HepG2 (cell line): ENCODE results near the gene RABGAP1L. TPM values are rescaled to one million over a fixed set of nuclear protein-coding genes. Genes with fewer than 3 reads are reported as not detected.
"Not testable (repeated sequence)": the region's sequence is repeated elsewhere in the genome, so short reads cannot be mapped to it uniquely, and the experiment has no call there.

Experiments
- ATAC-seq: fragments of 200-7000 bp; cut with Tn5 transposase; 3 replicates; pipeline ENCODE4 v1.9.1; 2020; ENCODE audit warnings: mild to moderate bottlenecking, moderate library complexity
- BruUV-seq: library from RNA; stranded (reverse); fragments of 400-500 nt; replicated peaks from 2 replicates; lab custom pipeline; 2021; lab: Mats Ljungman, UMichigan
- CTCF ChIA-PET: fragments of 300-600 bp; formaldehyde crosslinking; extraction: SDS; loops from one replicate; lab custom pipeline; 2021; ENCODE audit warnings: low total read pairs, inconsistent platforms, low intra/inter-chr PET ratio; lab: Yijun Ruan, JAX
- POLR2A ChIA-PET: fragments of 350-600 bp; sonication (Branson Sonifier 250); formaldehyde crosslinking; loops from one replicate; lab custom pipeline; 2020; ENCODE audit warnings: antibody characterized with exemption, inconsistent platforms; lab: Yijun Ruan, JAX
- DNase-seq: peaks from one replicate; pipeline ENCODE4 v3.0.0-alpha.2; 2015; ENCODE audit warnings: low spot score
- FAIRE-seq: peaks from 3 replicates; lab custom pipeline; 2011; peaks lifted over from hg19 to GRCh38; lab: Jason Lieb, UNC
- H2AFZ ChIP-seq: one replicate; pipeline ENCODE4 v1.6.1; 2011; ENCODE audit warnings: low read length, inconsistent platforms
- H3K27ac ChIP-seq: fragments of 300-600 bp; 3 replicates; pipeline ENCODE4 v1.8.0; 2011; ENCODE audit warnings: mixed run types, mild to moderate bottlenecking, mixed read lengths, low read length, inconsistent platforms; ENCODE audit not compliant: insufficient read depth; ENCODE audit errors: extremely low read length
- H3K27me3 ChIP-seq, 2 experiments: fragments of 200-600 bp in 1 of 2; 2 replicates in 1 of 2; 3 replicates in 1 of 2; pipeline versions ENCODE4 v1.6.0 to v1.8.0; 2011; ENCODE audit warnings: low read length in 2 of 2, mild to moderate bottlenecking in 2 of 2, moderate library complexity in 2 of 2, inconsistent platforms in 1 of 2; ENCODE audit not compliant: insufficient read depth in 2 of 2, control insufficient read depth in 1 of 2
- H3K36me3 ChIP-seq, 2 experiments: fragments of 200-600 bp in 1 of 2; replicated peaks in 1 of 2; 2 replicates in 1 of 2; 3 replicates in 1 of 2; pipeline versions ENCODE4 v1.5.1 to v1.8.0; 2011; ENCODE audit warnings: low read length in 2 of 2, inconsistent platforms in 1 of 2; ENCODE audit not compliant: insufficient read depth in 2 of 2, control insufficient read depth in 1 of 2
- H3K4me1 ChIP-seq: 2 replicates; pipeline ENCODE4 v1.5.1; 2012; ENCODE audit warnings: low read length, inconsistent platforms; ENCODE audit not compliant: insufficient read depth
- H3K4me2 ChIP-seq: 2 replicates; pipeline ENCODE4 v1.6.0; 2011; ENCODE audit warnings: low read depth, low read length, inconsistent platforms
- H3K4me3 ChIP-seq, 3 experiments: fragments of 200-600 bp in 1 of 3; sonication (generic), shearing (Covaris generic) in 1 of 3; replicated peaks in 1 of 3; 2 replicates each; pipeline ENCODE4 v1.5.1; 2011 to 2016; ENCODE audit warnings: low read length in 3 of 3, inconsistent platforms in 2 of 3, low read depth in 2 of 3, mild to moderate bottlenecking in 2 of 3, control low read depth in 1 of 3, mixed read lengths in 1 of 3; ENCODE audit not compliant: insufficient read depth in 1 of 3
- H3K79me2 ChIP-seq: one replicate; pipeline ENCODE4 v1.6.1; 2011; ENCODE audit warnings: low read length, inconsistent platforms; ENCODE audit not compliant: insufficient read depth
- H3K9ac ChIP-seq: 2 replicates; pipeline ENCODE4 v1.6.0; 2011; ENCODE audit warnings: mild to moderate bottlenecking, low read depth, low read length, inconsistent platforms; ENCODE audit not compliant: insufficient read depth
- H3K9me3 ChIP-seq: 2 replicates; pipeline ENCODE4 v1.5.1; 2012; ENCODE audit warnings: mild to moderate bottlenecking, low read length
- H4K20me1 ChIP-seq: 2 replicates; pipeline ENCODE4 v1.6.0; 2011; ENCODE audit warnings: inconsistent platforms, mild to moderate bottlenecking, low read length, moderate library complexity; ENCODE audit not compliant: insufficient read depth
- ZNF354B ChIP-seq: sonication (generic); formaldehyde crosslinking; IDR thresholded peaks from 2 replicates; pipeline ENCODE4 v1.8.0; 2022; ENCODE audit warnings: mild to moderate bottlenecking, missing genetic modification reagents
- WGBS: methylation state at CpG from one replicate; pipeline ENCODE4 v1.1.6; 2017; ENCODE audit warnings: low lambda C conversion rate; 5-methylcytosine and 5-hydroxymethylcytosine counted together
- in situ Hi-C: cut with HindIII; loops from 2 replicates; pipeline ENCODE4 v1.10.0; 2017; ENCODE audit warnings: low pct_unique_long_range_greater_than_20kb; ENCODE audit not compliant: extremely low pct_ligation_motif_present
- intact Hi-C: fragments of 100-400 bp; cut with micrococcal nuclease; formaldehyde crosslinking; loops from one replicate; pipeline ENCODE4 v1.10.0; 2022; ENCODE audit not compliant: unreplicated experiment
- polyA plus RNA-seq, 8 experiments: library from polyadenylated mRNA; depleted of rRNA in 3 of 8; stranded (reverse) in 7 of 8; unstranded in 1 of 8; fragments of >200 nt; fragmentation: Illumina TruSeq in 4 of 8; extraction: Trizol in 4 of 8; gene quantifications; 2 replicates each; pipeline versions ENCODE4 v1.2.1 to v1.2.3, GENCODE V29; 2011 to 2016; ENCODE audit warnings: low read depth in 4 of 8, missing spikeins in 1 of 8, mixed read lengths in 1 of 8; ENCODE audit not compliant: insufficient read depth in 1 of 8
- total RNA-seq, 5 experiments: library from RNA; depleted of rRNA; stranded (reverse); fragments of >200 nt; fragmentation: Illumina TruSeq; extraction: Trizol; gene quantifications; 2 replicates each; pipeline ENCODE4 v1.2.3, GENCODE V29; 2016; ENCODE audit warnings: low read depth in 1 of 5
- TF ChIP-seq, protein P1 (sequence below): IDR thresholded peaks from 2 replicates; pipeline ENCODE4 v1.6.1; 2012; ENCODE audit warnings: inconsistent platforms

The RABGAP1L gene
- total and polyA plus RNA-seq, 2 of the 13 experiments (the other 11 are each of a cell fraction or from before 2014, with no cell fraction given) = 7.9 to 22.6 TPM

DNA sequence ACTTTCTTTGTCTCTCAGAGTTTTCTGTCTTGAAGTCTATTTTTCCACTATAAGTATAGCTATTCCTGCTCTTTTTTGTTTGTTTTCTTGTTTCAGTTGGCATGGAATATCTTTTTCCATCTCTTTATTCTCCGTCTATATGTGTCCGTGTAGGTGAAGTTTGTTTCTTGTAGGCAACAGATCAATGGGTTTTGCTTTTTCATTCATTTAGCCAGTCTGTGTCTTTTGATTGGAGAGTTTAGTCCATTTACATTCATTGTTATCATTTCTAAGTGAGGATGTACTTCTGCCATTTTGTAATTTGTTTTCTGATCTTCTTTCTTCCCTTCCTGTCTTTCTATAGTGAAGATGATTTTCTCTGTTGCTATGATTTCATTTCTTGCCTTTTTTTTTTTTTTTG, 155.9 kb downstream of the RABGAP1L start:
- in situ Hi-C loops = no loop called here
- Histone ChIP-seq H3K27ac (no peak overlapping the region), H4K20me1 (no peaks in the 10 kb centered on the region)
- POLR2A ChIA-PET = no interaction called here
- TF ChIP-seq, protein P1, sequence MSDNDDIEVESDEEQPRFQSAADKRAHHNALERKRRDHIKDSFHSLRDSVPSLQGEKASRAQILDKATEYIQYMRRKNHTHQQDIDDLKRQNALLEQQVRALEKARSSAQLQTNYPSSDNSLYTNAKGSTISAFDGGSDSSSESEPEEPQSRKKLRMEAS = no peak
- peak; percentile 41; the same call in 1 of the 2 replicates for TF ChIP-seq ZNF354B (CRISPR knock-in tag)
- TF ChIP-seq, all 625 proteins: peak for 1
- Histone ChIP-seq H3K4me2 (no peak overlapping the region), H3K36me3 (no peaks in the 10 kb centered on the region), H3K9me3 (peaks cover 26% of the 10 kb centered on the region), H3K9ac (no peak overlapping the region), H3K4me3 (no peak overlapping the region), H3K27me3 (no peaks in the 10 kb centered on the region), H2AFZ (no peak overlapping the region), H3K4me1 (no peaks in the 10 kb centered on the region), H3K79me2 (no peaks in the 10 kb centered on the region)
- CTCF ChIA-PET = no interaction called here
- no peak for FAIRE-seq
- intact Hi-C loops = no loop called here
- no peak for ATAC-seq
- no TSS peak for BruUV-seq
- no peak for DNase-seq
- 97% methylated on average over 2 of the region's 2 CpGs for WGBS

DNA sequence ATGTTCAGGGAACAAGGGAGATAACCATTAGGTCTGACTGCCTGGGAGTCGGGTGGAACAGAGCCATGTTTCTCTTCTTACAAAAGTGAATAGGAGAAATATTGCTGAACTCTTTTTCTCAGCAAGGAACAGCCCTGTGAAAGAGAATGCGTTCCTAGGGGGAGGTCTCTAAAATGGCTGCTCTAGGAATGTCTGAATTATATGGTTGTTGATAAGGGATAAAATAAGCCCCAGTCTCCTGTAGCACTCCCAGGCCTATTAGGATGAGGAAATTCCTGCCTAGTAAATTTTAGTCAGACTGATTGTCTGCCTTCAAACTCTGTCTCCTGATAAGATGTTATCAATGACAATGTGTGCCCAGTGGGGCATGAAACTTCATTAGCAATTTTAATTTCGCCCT, 161.6 kb downstream of the RABGAP1L start:
- H3K36me3 ChIP-seq, H3K4me3 ChIP-seq, H4K20me1 ChIP-seq, H3K27ac ChIP-seq, H2AFZ ChIP-seq, H3K27me3 ChIP-seq, in situ Hi-C loops, intact Hi-C loops, POLR2A ChIA-PET, ATAC-seq, H3K4me2 ChIP-seq, FAIRE-seq, BruUV-seq, DNase-seq, CTCF ChIA-PET, H3K4me1 ChIP-seq, H3K9ac ChIP-seq, H3K79me2 ChIP-seq: not testable (repeated sequence)
- peaks cover 25% of the 10 kb centered on the region for H3K9me3 ChIP-seq
- WGBS = 94% methylated on average over 3 of the region's 3 CpGs
